SH-SY5Y (cell line): ENCODE results near the gene RAD51B.

Experiments
- GATA2 ChIP-seq: IDR thresholded peaks from 2 replicates; pipeline ENCODE4 v1.6.1; 2011; ENCODE audit warnings: mild to moderate bottlenecking, low read depth, low read length
- GATA3 ChIP-seq: IDR thresholded peaks from 2 replicates; pipeline ENCODE4 v1.6.1; 2011; ENCODE audit warnings: low read depth, mild to moderate bottlenecking, low read length, moderate library complexity

GRCh38 chr14:68590201-68590522, 770.6 kb downstream of the RAD51B start:
- TF ChIP-seq GATA2 (no peak), GATA3 (no peak)
